ENCODE measurements around the gene ADAMTSL1.

Gene ADAMTSL1

GRCh38 chr9:18775930-18776329, 302.0 kb downstream of the ADAMTSL1 start:
- no peak overlapping the region for H3K4me3 ChIP-seq (replicated peaks; ENCODE audit: insufficient read depth, low read length)
- TF ChIP-seq POLR2AphosphoS5 (IDR thresholded peaks at IDR 0.05; ENCODE audit: low read depth) (no peak), REST (IDR thresholded peaks at IDR 0.05; ENCODE audit: insufficient replicate concordance, low read depth) (no peak), SPI1 (IDR thresholded peaks at IDR 0.05; ENCODE audit: borderline replicate concordance, low read depth) (no peak)
- TF ChIP-seq, protein P1, sequence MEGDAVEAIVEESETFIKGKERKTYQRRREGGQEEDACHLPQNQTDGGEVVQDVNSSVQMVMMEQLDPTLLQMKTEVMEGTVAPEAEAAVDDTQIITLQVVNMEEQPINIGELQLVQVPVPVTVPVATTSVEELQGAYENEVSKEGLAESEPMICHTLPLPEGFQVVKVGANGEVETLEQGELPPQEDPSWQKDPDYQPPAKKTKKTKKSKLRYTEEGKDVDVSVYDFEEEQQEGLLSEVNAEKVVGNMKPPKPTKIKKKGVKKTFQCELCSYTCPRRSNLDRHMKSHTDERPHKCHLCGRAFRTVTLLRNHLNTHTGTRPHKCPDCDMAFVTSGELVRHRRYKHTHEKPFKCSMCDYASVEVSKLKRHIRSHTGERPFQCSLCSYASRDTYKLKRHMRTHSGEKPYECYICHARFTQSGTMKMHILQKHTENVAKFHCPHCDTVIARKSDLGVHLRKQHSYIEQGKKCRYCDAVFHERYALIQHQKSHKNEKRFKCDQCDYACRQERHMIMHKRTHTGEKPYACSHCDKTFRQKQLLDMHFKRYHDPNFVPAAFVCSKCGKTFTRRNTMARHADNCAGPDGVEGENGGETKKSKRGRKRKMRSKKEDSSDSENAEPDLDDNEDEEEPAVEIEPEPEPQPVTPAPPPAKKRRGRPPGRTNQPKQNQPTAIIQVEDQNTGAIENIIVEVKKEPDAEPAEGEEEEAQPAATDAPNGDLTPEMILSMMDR (IDR thresholded peaks at IDR 0.05; ENCODE audit: insufficient read depth, low read length), result no peak
- no peak for DNase-seq (ENCODE audit: low read depth in 1 of 2, low spot score in 1 of 2)
- no peaks in the 10 kb centered on the region for H3K27me3 ChIP-seq (ENCODE audit: insufficient read depth, poor library complexity, severe bottlenecking)
- H3K27ac ChIP-seq (replicated peaks), result no peak overlapping the region

DNA sequence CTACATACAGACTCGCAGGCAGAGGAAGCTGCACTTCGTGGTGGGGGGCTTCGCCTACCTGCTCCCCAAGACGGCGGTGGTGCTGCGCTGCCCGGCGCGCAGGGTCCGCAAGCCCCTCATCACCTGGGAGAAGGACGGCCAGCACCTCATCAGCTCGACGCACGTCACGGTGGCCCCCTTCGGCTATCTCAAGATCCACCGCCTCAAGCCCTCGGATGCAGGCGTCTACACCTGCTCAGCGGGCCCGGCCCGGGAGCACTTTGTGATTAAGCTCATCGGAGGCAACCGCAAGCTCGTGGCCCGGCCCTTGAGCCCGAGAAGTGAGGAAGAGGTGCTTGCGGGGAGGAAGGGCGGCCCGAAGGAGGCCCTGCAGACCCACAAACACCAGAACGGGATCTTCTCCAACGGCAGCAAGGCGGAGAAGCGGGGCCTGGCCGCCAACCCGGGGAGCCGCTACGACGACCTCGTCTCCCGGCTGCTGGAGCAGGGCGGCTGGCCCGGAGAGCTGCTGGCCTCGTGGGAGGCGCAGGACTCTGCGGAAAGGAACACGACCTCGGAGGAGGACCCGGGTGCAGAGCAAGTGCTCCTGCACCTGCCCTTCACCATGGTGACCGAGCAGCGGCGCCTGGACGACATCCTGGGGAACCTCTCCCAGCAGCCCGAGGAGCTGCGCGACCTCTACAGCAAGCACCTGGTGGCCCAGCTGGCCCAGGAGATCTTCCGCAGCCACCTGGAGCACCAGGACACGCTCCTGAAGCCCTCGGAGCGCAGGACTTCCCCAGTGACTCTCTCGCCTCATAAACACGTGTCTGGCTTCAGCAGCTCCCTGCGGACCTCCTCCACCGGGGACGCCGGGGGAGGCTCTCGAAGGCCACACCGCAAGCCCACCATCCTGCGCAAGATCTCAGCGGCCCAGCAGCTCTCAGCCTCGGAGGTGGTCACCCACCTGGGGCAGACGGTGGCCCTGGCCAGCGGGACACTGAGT, 303.2 kb downstream of the ADAMTSL1 start:
- Histone ChIP-seq H3K4me3 (replicated peaks; ENCODE audit: insufficient read depth, low read length) (no peak overlapping the region), H3K27me3 (ENCODE audit: insufficient read depth, poor library complexity, severe bottlenecking) (no peaks in the 10 kb centered on the region), H3K27ac (replicated peaks) (no peak overlapping the region)
- no peak for DNase-seq (ENCODE audit: low read depth in 1 of 2, low spot score in 1 of 2)
- no peak for TF ChIP-seq SPI1 (IDR thresholded peaks at IDR 0.05; ENCODE audit: borderline replicate concordance, low read depth)
- TF ChIP-seq, protein P1 (IDR thresholded peaks at IDR 0.05; ENCODE audit: insufficient read depth, low read length), result no peak
- no peak for TF ChIP-seq REST (IDR thresholded peaks at IDR 0.05; ENCODE audit: insufficient replicate concordance, low read depth)
- no peak for TF ChIP-seq POLR2AphosphoS5 (IDR thresholded peaks at IDR 0.05; ENCODE audit: low read depth)
- no peak for TF ChIP-seq GABPA (IDR thresholded peaks at IDR 0.05; ENCODE audit: low read depth)

GRCh38 chr9:18778147-18778546, 304.2 kb downstream of the ADAMTSL1 start:
- H3K27me3 ChIP-seq (ENCODE audit: insufficient read depth, poor library complexity, severe bottlenecking), result no peaks in the 10 kb centered on the region
- H3K4me3 ChIP-seq (replicated peaks; ENCODE audit: insufficient read depth, low read length), result no peak overlapping the region
- TF ChIP-seq POLR2AphosphoS5 (IDR thresholded peaks at IDR 0.05; ENCODE audit: low read depth) (no peak), GABPA (IDR thresholded peaks at IDR 0.05; ENCODE audit: low read depth) (no peak), SPI1 (IDR thresholded peaks at IDR 0.05; ENCODE audit: borderline replicate concordance, low read depth) (no peak), REST (IDR thresholded peaks at IDR 0.05; ENCODE audit: insufficient replicate concordance, low read depth) (no peak)
- TF ChIP-seq, protein P1 (IDR thresholded peaks at IDR 0.05; ENCODE audit: insufficient read depth, low read length), result no peak
- no peak for DNase-seq (ENCODE audit: low read depth in 1 of 2, low spot score in 1 of 2)
- no peak overlapping the region for H3K27ac ChIP-seq (replicated peaks)

Measured in HL-60 (cell line).